ENCODE results near the gene TSBP1.
"Not testable (repeated sequence)": the region's sequence is repeated elsewhere in the genome, so short reads cannot be mapped to it uniquely, and the experiment has no call there.

Gene TSBP1

DNA sequence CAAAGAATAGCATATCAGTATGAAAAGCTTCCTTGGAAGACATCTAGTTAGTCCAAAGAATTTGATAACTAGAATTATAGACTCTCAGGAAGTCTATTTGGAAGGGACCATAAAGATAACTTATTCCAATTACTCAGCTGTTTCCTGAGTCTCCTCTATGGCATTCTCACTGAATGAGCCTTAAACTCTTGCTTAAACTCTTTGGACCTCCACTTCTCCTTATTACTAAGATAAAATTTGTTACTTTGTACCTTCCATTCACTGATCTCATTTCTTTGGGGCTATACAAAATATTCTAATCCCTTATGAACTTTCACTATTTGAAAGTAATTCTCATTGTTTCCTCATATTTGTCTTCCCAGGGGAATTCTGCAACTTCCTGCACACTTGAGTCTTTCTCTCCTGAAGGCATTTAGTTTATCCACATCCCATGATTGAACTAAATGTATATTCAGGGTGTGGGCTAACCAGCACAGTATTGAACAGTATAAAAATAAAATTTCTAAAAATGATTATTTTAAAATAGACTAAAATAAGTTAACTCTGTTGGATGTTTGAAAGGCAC lies 80.7 kb downstream of the TSBP1 start:
- DNase-seq (ENCODE audit: low read depth, low spot score): no peak

DNA sequence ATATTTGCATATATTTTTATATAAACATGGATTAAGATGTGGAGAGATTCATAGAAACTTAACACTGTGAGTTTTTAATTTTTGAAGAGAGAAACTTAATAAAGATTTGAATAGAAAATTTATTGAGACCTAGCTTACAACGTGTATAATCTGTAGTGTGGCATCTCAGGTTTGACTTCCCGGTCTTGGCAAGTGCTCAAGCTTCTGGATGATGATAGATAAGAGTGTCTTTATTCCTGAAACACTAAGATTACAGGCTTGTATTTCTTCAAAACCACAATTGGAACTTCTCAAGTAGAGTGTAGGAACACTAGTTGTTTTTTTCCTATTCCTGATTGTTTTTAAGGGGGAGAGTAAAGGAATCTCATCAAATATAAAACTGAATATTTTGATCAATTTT lies 83.3 kb downstream of the TSBP1 start:
- no peak for DNase-seq (ENCODE audit: low read depth, low spot score)

- DNase-seq (ENCODE audit: low read depth, low spot score): not testable (repeated sequence)
Measured at GRCh38 chr6:32273801-32274577, 97.7 kb downstream of the TSBP1 start.

- DNase-seq (ENCODE audit: low read depth, low spot score): no peak
Measured at GRCh38 chr6:32271429-32271828, 100.3 kb downstream of the TSBP1 start.

GRCh38 chr6:32268459-32268858 lies 103.2 kb downstream of the TSBP1 start:
- not testable (repeated sequence) for DNase-seq (ENCODE audit: low read depth, low spot score)

GRCh38 chr6:32267035-32267434 lies 104.7 kb downstream of the TSBP1 start:
- no peak for DNase-seq (ENCODE audit: low read depth, low spot score)

DNA sequence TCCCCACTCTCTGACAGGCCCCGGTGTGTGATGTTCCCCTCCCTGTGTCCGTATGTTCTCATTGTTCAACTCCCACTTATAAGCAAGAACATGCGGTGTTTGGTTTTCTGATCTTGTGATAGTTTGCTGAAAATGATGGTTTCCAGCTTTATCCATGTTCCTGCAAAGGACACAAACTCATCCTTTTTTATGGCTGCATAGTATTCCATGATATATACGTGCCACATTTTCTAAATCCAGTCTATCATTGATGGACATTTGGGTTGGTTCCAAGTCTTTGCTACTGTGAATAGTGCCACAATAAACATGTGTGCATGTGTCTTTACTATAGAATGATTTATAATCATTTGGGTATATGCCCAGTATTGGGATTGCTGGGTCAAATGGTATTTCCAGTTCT lies 114.4 kb downstream of the TSBP1 start:
- not testable (repeated sequence) for DNase-seq (ENCODE audit: low read depth, low spot score)

DNA sequence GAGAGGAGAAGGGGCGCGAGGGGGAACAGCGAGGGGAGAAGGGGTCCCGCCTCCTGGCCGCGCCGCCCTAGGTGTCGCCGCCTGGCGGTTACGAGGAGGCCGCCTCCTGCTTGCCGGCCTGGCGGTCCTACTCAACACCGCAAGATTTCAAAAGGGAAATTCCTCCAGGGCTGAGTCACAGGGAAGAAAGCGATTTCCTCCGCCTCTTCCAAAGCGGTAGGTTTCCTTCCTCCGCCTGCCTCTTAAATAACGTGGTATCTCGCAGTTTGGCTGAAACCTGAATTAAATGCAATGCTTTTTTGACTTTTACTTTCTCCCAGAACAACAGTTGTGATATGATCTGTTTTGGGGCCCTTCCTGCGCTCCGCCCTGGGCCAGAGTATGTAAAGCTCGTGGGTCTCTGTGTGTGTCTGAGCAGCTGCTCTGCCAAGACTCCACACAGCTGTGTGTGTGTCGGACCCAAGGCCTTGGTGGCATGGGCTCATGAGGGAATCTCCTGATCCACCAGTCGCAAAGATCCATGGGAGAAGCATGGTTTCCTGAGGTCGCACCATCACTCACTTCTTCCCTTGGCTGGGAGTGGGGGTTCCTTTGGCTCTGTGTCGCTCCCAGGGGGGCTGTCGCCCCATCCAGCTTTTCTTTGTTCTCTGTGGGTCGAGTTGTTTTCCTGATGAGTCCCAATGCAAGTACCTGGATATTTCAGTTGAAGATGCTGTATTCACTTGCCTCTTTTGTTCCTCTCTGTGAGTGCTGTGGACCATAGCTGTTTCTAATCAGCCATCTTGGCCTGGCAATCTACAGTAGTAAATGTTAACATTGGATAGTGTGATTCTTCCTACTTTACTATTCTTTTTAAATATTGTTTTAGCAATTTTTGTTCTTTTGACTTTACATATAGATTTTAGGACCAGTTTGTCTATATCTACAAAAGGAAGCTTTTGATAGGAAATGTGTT lies 116.2 kb downstream of the TSBP1 start:
- DNase-seq (ENCODE audit: low read depth, low spot score): peak; percentile 95

GRCh38 chr6:32254761-32255198 lies 116.9 kb downstream of the TSBP1 start:
- no peak for DNase-seq (ENCODE audit: low read depth, low spot score)

DNA sequence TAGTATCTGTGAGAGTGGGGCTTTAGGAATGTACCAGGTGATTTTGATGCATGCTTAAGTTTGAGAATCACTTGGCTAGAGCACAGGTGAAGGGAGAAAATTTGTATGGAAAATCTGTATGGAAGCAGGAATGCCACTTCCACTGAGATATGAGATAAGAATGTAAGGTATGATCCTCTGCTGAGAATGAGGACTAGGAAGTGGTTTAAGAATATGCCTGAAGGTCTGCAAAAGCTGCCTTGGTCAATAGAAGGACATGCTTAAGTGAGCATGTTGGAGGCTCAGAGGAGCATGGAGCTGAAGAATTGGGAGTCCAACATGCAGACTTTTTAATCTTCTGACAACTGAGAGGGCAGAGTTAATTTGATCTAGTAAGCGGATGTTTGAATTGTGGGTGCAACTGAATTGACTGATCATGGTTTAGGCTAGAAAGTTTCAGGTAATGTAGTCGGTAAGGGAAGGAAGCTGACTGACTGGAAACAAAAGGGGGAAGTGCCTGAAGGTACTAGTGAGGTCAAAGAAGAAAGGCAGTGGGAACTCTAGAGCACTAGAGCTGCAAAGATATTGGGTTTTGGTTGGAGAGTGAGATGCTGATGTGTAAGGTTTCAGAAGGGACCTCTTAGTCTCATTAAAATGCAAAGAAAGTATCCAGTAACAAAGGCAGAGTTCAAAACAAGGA lies 119.2 kb downstream of the TSBP1 start:
- no peak for DNase-seq (ENCODE audit: low read depth, low spot score)

DNA sequence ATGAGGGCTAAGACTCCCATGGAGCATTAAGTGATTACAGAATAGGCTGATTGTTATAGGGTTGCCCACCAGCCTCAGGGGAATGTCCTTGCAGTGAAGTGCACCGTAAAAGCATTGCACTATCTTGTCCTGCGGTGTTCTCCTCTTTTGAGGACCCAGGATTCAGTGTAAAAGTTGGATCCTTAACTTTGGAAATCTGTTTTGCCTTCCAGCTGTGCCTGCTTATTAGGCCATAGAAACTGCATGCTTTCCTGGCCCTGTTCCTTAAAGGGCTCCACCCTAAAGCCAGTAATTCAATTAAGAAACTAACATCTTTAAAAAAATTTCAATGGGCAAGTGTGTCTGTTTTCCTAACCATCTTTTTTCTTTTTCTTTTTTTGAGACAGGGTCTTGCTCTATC lies 122.4 kb downstream of the TSBP1 start:
- no peak for DNase-seq (ENCODE audit: low read depth, low spot score)

DNA sequence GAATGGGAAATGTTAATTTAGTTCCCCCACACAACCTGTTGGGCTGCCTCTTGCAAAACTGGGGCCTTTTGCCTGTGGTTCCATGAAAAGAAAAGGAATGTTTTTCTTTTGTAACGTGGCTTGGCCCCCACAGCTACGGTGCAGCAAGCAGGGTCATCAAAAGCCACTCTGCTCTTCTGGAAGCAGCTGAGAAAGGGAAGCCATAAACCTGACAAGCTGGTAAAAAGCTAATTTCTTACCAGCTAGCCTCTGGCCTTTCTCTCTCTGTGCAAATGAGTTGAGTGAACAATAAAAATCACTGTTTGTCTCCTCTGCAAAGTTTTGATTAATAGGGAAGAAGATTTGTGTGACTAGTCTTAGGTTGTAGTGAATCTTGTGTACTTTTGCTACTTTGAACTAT lies 124.3 kb downstream of the TSBP1 start:
- DNase-seq (ENCODE audit: low read depth, low spot score): no peak

GRCh38 chr6:32244946-32245398 lies 126.7 kb downstream of the TSBP1 start:
- peak; percentile 82 for DNase-seq (ENCODE audit: low read depth, low spot score)

DNA sequence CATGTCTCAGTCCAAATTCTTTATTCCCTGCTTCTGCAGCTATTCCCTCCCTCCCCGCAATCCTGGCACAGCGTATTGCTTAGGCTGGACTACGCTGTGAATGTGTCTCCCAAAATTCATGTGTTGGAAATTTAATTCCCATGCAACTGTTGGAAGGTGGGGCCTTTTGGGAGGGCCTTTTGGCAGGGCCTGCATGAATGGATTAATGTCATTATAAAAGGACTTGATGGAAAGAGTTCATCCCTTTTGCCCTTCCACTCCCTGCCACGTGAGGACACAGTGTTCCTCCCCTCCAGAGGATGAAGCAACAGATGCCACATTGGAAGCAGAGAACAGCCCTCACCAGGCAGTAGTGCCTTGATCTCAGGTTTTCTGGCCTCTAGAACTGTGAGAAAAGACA lies 127.4 kb downstream of the TSBP1 start:
- no peak for DNase-seq (ENCODE audit: low read depth, low spot score)

Measured in astrocyte of the hippocampus (primary cell).